Stimulated activated CD8-positive, alpha-beta memory T cell treated with anti-CD3 and anti-CD28 coated beads, Interleukin-12 subunit alpha, Interleukin-12 subunit beta, amount 100 ng/mL, for 4 hours (primary cell): ENCODE data around the gene CCDC85C.

ENCODE experiments used
- DNase-seq: peaks from one replicate; pipeline ENCODE4 v3.0.0-alpha.2; 2020; ENCODE audit warnings: low read depth

CCDC85C gene

DNA sequence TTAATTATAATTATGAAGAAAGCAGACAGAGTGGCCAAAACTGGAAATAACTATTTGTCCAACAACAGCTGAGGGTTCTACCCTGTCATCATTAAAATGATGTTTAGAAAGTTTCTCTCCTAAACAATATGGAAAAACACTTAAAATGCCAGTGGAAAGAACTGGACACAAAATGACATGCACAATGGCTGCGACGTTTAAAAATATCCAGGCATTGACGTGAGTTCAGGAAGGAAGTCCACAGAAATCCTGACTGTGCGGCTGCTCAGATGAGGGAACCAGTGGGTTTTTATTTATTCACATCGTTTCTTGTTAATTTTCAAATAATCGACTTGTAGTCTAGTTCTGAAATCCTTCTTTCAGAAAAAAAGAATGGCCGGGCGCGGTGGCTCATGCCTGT, 64.5 kb downstream of the CCDC85C start:
- DNase-seq = no peak

DNA sequence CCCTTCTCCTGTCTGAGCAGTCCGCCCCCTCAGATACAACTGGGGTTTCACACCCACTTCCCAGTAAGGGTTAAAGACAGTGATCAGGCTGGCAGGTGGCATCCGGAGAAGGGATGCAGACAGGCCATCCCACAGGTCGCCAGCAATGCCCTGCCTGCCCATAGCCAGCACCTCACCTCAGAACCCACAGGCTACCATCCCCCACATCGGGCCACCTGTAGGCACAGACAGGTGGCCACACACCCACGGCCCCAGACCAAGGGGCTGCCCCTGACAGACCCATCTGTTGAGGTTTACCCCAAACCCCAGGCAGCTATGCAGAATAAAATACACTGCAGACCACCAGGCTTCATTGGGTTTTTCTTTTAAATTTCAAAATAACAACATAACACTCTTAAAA, 65.3 kb downstream of the CCDC85C start:
- DNase-seq = no peak

DNA sequence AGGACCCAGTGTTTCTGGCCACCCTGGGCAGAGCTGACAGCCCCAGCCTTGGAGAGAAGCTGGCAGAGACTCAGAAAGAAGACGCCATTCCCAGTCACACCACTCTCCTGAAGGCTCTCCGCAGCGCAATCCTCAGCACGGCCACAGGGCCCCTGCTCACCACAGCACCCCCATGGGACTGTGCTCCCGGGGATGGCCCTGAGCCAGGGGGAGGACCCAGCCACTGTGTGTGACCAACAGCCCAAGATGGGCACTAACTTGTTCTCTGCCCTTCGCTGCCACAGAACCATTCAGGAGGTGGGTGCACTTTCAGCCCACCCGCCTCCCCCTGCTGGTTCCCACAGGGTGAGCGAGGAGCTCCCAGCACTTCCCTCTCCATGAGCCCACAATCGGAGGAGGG, 65.7 kb downstream of the CCDC85C start:
- DNase-seq = no peak

DNA sequence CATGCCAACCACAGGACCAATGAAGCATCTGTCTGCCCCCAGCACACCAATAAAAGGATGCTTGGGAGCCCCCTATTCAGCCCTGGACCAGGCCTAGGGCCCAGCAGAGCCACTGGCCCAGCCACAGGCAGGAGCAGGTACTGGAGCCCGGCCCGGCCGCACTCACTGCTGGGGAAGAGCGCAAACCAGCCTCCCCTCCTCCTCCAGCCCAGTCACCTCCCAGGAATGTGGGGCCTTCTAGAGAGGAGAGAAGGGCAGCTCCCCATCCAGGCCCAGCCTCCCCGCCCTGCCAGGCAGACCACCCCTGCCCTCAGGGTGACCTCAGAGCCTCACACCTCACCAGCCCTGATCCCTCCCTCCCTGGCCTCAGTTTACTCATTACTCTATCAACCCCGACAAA, 66.6 kb downstream of the CCDC85C start:
- DNase-seq = no peak

DNA sequence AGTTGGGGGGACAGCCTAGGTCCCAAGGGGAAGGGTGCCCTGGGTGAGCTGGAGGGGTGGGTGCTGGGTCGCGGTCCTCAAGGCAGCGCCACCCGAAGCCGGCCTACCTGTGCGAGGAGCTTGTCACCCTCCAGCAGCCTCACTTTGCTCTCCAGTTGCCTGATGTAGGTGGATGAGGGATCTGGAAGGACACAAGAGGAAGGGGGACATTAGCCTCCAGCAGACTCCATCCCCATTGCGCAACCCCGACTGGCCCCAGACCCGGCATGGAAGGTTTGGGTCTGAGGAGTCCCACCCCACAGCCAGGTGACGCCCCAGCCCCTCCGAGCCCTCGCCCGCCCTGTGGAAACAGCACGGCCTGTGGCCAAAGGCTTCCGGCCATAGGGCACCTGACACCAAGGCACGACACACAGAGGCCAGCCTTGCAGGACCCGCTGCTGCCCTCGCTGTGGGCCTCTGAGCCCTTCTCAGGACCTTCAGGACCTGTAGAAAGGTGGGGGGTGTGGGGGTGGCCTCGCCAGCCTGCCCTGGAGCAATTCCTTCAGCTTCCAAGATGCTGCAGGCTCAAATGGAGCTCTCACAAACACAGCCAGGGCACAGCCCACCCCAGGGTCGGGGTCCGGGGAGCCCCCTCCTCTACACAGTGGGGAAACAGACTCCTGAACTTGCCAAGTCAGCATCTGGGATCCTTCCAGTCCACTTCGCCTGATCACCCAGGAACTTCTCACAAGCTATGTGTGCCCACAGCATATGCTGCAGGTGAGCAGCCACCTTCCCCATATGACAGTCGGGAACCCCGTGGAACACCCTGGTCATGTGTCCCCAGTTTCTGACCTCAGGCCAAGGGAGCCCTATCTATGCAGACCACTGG, 67.9 kb downstream of the CCDC85C start:
- DNase-seq = no peak

DNA sequence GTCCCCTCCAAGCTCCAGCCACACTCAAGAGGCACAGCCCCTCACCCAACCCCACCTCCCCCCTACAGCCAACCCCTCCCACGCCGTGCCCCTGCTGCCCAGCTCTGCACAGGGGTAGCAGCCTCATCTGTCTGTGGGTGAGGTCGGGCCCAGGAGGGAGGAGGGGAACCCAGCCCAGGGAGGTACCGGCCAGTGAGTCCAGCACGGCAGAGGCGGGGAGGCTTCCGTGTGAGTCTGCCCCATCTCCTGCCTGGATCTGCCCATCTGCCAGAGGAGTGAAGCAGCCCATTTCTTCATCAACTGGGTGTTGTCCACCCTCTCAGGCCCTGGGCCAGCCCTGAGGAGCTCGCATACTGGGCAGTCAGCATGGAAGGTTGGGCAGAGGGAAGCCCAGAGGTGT, 68.6 kb downstream of the CCDC85C start:
- DNase-seq = no peak

DNA sequence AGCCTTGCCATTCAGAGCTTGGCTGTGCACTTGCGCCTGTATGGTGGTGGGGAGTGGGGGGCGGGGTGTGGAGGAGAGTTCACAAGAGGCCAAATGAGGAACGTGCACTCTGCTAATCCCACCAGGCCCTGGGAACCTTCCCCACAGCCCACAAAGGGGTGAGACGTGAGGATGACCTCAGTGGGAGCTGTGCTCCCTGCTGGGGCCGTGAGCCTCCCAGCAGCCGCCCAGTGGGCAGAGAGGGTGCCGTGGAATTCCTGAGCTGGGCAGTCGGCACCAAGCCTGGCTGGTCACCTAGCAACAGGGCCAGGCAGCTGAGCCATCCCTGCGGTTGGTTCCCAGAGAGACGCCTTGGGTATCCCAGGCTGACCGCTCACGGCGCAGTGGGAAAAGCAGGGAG, 69.1 kb downstream of the CCDC85C start:
- DNase-seq = no peak

DNA sequence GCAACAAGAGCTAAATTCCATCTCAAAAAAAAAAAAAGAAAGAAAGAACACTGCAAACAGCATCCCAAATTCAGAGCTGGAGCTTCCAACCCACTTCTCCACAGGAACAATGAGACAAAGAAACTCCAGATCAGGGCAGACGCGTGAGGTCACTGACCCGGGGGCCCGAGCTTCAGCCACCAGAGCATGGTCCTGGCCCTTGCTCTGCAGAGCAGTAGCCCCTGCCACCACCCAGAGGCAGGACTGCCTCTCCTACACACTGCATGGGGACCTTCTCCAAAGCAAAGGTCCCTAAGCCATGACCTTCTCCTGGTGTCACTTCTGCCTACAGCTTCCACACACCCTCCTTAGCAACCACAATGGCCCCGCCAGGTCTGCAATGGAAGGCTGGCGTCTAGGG, 69.7 kb downstream of the CCDC85C start:
- no peak for DNase-seq

DNA sequence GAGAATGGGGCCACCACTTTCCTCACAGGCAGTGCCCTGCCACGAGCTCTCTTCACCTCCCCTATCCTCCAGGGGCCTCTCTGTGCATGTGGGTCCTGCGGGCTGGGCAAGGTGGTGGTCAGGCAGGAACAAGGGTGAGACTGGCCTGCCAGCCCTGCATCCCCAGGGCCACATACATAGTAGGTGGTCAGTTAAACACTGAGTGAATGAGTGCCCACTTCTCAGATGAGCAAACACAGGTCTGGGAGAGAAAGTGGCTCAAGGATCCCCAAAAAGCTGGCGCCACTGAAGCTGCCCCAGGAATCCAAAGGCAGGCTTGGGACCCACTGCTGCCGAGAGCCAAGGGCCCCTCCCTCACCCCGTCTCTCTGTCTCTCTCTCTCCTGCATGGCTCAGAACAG, 71.7 kb downstream of the CCDC85C start:
- no peak for DNase-seq

DNA sequence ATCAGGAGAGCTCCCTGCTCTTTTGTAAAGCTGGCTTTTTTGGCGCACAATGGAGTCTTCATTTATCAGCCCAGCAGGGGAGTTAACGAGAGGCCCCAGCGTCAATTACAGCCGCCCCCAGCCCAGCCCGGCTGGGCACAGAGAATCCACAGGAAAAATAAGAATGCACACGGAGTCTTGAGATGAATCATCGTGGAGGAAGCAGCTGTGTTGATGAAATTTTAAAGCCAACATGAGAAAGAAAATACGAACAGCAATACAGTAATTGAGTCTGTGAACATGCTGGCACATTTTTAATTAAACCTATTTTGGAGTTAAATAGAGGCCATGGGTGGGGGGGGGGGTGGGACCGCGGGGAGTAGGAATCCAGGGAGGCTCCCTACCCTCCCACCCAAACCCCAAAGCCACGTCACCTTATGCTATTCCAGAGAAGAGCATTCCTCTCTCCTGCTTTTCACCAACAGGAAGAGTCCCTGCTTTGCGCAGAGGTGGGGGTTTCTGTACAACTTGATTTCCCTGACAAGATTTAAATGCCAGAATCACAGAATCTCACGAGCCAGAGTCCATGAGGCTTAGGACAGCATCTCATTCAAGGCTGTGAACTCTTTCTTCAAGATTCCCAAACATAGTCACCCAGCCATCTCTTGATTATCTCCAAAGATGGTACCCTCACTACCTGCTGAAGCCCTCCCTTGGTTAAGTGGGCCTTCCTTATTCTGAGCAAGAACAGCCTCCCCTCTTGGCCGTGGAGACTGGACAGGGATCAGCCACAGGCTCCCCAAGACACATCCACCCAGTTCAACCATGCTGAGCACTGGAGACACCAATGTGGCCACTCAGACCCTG, 72.5 kb downstream of the CCDC85C start:
- DNase-seq = no peak

DNA sequence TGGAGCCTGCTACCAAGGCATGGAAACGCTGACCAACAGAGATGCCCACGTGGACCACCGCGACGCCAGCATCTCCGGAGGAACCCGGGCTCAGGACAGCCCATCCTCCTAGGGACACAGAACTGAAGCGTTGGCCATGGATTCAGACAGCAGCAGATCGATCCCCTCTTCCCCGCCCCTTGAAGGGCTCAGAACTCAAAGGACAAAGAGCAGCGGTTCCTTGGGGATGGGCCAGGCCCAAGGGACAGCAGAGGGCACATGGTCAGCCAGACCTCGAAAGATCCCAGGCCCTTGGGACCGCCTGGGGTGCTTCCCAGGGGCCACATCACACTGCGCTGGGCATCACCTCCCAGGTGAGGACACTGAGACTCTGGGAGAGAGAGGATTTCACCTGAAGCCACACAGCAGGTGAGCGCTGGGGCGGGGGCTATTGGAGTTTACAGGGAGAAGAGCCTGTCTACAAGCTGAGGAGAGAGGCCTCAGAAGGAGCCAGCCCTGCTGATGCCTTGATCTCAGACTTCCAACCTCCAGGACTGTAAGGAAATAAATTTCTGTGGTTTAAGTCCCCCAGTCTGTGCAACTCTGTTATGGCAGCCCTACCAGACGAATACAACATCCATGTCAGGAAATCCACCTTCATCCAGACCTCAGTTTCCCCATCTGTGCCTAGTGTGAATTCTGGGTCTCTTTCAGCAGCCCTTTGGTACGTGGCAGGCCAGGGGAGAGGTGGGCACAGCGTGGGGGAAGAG, 73.4 kb downstream of the CCDC85C start:
- DNase-seq = no peak

DNA sequence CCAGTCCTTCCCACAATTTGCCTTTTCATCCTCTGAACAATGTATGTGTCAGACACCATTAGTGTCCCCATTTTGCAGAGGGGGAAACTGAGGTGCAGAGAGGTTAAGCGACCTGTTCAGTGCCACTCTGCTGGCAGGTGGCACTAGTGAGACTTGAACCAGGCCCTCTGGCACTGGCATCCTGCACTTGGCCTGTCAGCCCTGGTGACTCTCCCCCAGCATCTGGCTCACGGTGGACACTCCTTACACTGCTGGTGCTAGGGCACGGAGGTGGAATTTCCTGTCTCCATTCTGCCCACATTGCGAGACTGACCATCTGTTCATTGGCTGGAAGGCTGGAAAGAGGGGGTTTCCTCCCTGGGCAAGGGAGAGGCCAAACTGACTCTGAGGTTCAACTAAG, 74.1 kb downstream of the CCDC85C start:
- no peak for DNase-seq

DNA sequence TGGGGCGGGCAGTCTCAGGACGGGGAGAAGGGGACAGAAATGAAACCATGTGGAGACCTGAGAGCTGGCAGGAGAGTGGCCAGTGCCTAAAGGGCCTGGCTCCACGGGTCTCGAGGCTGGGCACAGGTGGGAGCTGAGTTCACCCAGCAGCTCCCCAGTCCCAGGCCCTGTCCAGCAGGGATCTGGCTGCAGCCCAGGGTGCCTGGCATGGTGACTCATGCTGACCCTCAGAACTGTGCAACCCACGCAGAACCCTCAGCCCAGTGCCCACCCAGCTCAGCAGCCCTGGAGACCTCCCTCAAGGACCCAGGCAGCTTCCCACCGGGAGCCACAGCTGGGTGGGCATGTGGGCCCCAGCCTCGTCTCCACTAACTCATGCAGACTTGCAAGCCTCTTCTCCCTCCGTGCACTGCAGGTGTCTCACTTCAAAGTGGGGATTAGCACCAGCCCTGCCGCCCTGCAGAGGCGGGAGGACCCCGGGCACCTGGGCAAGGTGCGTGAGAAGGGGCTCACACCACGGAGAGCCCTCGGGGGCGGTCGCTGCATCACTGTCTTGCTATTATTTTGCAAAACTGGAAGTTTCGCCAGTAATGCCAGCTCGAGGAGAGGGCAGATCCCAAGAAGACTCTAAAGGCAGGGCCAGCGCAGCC, 76.5 kb downstream of the CCDC85C start:
- DNase-seq = no peak

DNA sequence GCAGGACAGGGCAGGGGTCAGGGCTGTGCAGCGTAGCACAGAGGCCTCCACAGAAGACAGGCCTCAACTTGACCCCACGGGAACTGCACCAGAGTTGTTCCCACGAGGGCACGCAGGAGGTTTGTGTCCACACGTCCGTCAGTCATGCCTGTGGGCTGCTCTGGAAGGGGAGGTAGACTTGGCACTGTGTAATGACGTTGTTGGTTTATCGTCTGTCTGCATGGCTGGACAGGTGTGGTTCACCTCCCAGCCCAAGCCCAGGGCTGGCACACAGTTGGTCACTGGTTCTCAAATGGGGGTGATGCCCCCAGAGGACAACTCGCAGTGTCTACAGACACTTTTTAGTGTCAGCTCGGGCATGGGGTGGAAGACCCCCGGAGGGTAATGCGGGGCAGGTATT, 77.0 kb downstream of the CCDC85C start:
- DNase-seq = no peak

DNA sequence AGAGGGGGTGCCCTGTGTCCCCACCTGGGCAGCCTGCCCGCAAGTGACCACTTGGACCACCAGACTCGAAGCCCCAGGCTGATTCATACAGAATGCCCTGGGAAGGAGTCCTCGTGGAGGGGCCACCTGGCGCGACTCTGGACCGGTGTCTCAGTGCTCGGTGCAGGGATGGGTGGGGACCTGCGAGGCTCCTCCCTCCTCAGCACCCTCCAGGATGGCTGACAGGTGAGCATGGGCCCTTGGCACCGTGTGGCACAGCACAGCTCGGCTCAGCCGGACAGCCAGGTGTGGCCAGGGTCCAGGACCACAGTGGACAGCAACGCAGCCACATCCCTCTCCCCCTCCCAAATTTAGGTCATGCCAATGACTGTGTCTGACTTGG, 78.3 kb downstream of the CCDC85C start:
- DNase-seq = no peak

DNA sequence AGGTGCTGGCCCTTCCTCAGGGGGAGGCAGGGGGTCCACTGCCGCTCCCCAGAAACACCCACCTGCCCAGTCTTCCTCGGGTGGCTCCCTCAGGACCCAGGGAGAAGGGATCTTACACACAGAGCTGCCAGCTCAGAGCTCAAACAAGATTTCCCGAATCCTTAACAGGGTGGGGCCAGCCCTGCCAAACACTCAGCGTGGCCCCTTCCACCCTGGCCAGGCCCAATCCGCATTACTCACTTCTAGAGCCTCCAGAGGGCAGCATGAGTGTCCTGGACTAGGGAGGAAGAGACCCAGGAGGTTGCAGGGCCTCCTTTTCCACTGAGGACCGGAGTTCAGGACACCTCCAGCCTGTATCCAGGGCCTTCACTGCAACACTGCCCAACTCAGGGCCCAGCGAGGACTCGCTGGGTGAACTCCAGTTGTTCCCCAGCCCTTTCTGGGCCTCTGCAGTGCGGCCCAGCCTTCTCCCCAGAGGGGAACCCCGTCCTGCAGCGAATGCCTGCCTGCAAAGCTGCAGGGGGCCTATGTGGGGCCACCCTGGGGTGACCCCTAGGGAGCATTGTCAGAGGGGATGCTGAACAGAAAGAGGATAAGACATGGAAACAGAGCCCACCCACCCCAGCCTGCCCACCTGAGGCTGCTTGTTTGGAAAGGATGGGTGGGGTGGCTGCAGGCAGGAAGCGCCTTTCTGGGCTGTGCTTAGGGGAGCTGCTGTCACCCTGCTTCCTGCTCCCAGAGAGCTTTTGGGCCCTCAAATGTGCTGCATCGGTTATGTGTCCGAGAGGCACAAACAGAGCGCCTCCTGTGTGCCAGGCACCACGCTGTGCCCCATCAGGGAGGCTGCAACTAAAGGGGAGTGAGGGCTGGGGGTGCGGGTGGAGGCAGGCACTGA, 79.0 kb downstream of the CCDC85C start:
- no peak for DNase-seq

DNA sequence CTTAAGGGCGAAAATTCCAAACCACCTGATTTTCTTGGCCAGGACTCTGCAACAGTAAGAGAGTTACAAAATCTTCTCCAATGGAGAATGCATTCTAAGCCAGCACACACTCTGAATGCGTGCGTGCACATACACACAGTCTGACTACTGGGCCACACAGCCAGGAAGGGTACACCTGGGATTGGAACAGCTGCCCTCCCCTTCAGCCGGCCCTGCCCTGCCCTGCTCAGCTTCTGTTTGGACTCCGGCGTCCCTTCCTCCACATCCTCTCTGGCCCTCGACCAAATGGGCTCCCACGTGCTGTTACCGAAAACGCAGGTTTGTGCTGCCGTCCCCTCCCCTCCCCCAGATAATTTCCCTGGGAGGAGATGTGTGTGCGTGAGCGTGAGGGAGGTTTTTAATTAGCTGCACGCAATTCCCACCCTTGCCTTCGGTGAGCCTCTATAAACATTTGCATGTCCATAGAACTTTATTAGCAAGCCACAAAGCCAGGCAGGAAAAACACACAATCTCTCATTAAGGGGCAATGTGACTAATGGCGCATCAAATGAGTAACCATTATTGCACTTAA, 79.8 kb downstream of the CCDC85C start:
- DNase-seq = no peak

DNA sequence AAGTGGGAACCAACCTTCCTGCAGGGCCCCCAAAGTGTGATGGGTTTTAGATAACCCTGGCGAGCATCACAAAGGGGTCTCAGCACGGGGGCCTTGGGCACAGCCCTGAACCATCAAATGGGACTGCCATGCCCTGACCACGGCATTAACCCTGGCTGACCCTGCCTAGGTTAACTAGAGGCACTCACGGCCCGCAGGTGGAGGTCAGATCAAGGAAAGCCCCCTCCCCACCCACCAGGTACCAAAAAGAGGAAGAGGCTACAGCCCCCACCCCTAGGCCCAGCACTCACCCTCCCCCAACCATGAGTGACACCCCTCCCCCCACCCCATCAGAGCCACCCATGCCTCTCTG, 80.3 kb downstream of the CCDC85C start:
- no peak for DNase-seq

DNA sequence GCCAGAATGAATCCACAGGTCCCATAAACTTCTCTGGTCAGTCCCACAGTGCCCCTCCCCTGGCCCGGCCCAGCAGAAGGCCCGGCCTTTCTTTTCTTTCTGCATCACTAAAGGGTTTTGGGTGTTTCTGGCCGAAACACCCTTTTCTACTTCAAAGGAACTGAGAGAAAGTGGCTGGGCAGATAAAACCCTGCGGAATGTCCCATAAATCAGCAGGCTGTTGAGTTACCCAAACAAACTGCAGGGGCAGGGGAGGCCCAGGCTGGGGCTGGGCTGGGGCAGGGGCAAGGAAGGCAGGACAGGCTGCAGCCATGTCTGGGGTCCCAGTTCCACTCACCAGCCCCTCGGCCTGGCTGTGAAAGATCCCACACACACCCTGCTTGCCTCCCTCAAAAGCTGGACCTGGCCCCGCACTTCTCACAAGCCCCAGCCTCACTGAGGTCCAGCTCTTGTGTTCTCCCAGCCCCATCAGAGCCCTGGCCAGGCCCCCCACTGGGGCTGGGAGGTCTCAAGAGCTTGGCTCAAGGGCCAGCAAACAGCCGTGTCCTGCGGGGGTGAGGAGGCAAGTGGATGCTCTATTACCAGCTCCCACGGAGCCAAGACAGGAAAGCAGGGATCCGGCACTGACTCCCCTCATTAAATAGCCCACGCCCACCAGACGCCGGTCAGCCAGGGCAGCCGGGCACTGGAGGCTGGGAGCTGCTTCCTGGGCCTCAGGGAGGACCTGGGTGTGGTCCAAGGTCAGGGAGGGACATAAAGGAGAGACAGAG, 80.9 kb downstream of the CCDC85C start:
- no peak for DNase-seq

DNA sequence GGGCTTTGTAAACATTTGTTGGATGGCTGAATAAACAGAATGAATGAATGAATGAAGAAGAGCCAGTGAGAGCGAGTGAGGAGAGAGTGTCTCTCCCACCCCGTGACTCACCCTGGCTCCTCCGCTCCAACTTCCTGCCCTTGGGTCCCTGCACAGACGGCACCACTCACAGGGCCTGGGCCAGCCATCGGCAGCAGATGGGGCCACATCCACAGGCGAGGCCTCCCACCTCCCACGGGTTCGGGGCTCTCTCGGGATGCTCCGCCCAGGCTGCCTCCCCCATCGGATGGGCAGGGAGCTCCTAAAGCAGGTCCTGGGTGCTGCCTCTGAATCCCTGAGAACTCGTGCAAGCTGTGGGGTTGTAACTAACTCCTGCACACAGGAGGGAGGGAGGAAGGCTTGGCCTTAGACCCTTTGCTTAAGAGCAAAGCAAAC, 81.5 kb downstream of the CCDC85C start:
- DNase-seq = no peak
